Muscle of leg (tissue), 16 donors: ENCODE results near the gene ADCY3. TPM values are rescaled to one million over a fixed set of nuclear protein-coding genes. Genes with fewer than 3 reads are reported as not detected.

Experiments
- DNase-seq: peaks from one replicate; pipeline ENCODE4 v3.0.0; 2013
- H3K27ac ChIP-seq: one replicate; pipeline ENCODE4 v1.5.1; 2013; ENCODE audit warnings: mild to moderate bottlenecking, low read length, control low read depth
- H3K27me3 ChIP-seq: one replicate; pipeline ENCODE4 v1.6.1; 2013; ENCODE audit warnings: low read length; ENCODE audit not compliant: control insufficient read depth, insufficient read depth
- H3K36me3 ChIP-seq: one replicate; pipeline ENCODE4 v1.6.1; 2013; ENCODE audit warnings: low read length; ENCODE audit not compliant: control insufficient read depth, insufficient read depth
- H3K4me1 ChIP-seq: one replicate; pipeline ENCODE4 v1.6.1; 2013; ENCODE audit warnings: low read length; ENCODE audit not compliant: control insufficient read depth, insufficient read depth
- H3K4me3 ChIP-seq: one replicate; pipeline ENCODE4 v1.5.1; 2013; ENCODE audit warnings: low read length, control low read depth
- H3K9me3 ChIP-seq: replicated peaks from 2 replicates; pipeline ENCODE4 v1.6.1; 2013; ENCODE audit warnings: low read depth, low read length; ENCODE audit not compliant: control insufficient read depth
- WGBS: methylation state at CpG from one replicate; pipeline ENCODE4 v1.1.5; 2013; ENCODE audit warnings: missing lambda C conversion rate; ENCODE audit not compliant: insufficient coverage; 5-methylcytosine and 5-hydroxymethylcytosine counted together
- long read RNA-seq, 11 donors: transcript quantifications; one replicate each; lab custom pipeline, GENCODE V29; 2026
- polyA plus RNA-seq, 8 donors: library from polyadenylated mRNA; unstranded; fragments of 120-200 nt; gene quantifications; one replicate each; pipeline versions ENCODE4 v1.2.1 to v1.2.3, GENCODE V29; 2013; ENCODE audit warnings: inconsistent platforms in 1 of 8, low replicate concordance in 1 of 8; ENCODE audit not compliant: insufficient read length in 8 of 8, insufficient read depth in 1 of 8
- total RNA-seq: library from RNA; stranded (reverse); fragments of 120-200 nt; gene quantifications from one replicate; pipeline ENCODE4 v1.2.4, GENCODE V29; 2013

Gene ADCY3
- total RNA-seq: 19.7 TPM
- 10 to 100 TPM; 20.4 to 37.7 (median 30.0) TPM for polyA plus RNA-seq
- long read RNA-seq, donor 1: 0 reads
- long read RNA-seq, donor 2: 0 reads
- long read RNA-seq, donor 3, full-length matches to known transcripts: 1 of 1 reads
- long read RNA-seq, donor 3, partial matches to known transcripts: 0 of 1 reads
- long read RNA-seq, donor 3, other reads (novel, unspliced or antisense): 0 of 1 reads
- long read RNA-seq, donor 4, full-length matches to known transcripts: 1 of 1 reads
- long read RNA-seq, donor 4, partial matches to known transcripts: 0 of 1 reads
- long read RNA-seq, donor 4, other reads (novel, unspliced or antisense): 0 of 1 reads
- long read RNA-seq, donor 5: 0 reads
- long read RNA-seq, donor 6: 0 reads
- long read RNA-seq, donor 7, full-length matches to known transcripts: 2 of 2 reads
- long read RNA-seq, donor 7, partial matches to known transcripts: 0 of 2 reads
- long read RNA-seq, donor 7, other reads (novel, unspliced or antisense): 0 of 2 reads
- long read RNA-seq, donor 8: 0 reads
- long read RNA-seq, donor 9: 0 reads
- long read RNA-seq, donor 10, full-length matches to known transcripts: 1 of 31 reads
- long read RNA-seq, donor 10, partial matches to known transcripts: 30 of 31 reads
- long read RNA-seq, donor 10, other reads (novel, unspliced or antisense): 0 of 31 reads
- long read RNA-seq, donor 11, full-length matches to known transcripts: 1 of 1 reads
- long read RNA-seq, donor 11, partial matches to known transcripts: 0 of 1 reads
- long read RNA-seq, donor 11, other reads (novel, unspliced or antisense): 0 of 1 reads

GRCh38 chr2:24920098-24920808, at the start of gene ADCY3:
Gene ADCY3 (minus strand): TSS chr2:24920237. CDS start chr2:24918987, 1,250 bp downstream.
- H3K27ac ChIP-seq: peak within 1 kb of the TSS; percentile 4
- H3K4me1 ChIP-seq: peaks cover 28% of the 10 kb centered on the region
- peaks cover 4% of the 10 kb centered on the region for H3K27me3 ChIP-seq
- H3K36me3 ChIP-seq: peaks cover 9% of the 10 kb centered on the region
- WGBS: under 1% methylated on average over 87 of the region's 103 CpGs
- peak within 1 kb of the TSS; percentile 45 for H3K4me3 ChIP-seq
- H3K9me3 ChIP-seq: no peaks in the 10 kb centered on the region
- peak; percentile 75 for DNase-seq

- Histone ChIP-seq H3K4me3 (no peak overlapping the region), H3K27me3 (no peaks in the 10 kb centered on the region), H3K36me3 (peaks cover 14% of the 10 kb centered on the region), H3K27ac (no peak overlapping the region), H3K9me3 (no peaks in the 10 kb centered on the region), H3K4me1 (peaks cover 6% of the 10 kb centered on the region)
- no peak for DNase-seq
- no CpG with 5 or more reads among the region's 1 CpG for WGBS
Measured at GRCh38 chr2:24969784-24970183, 49.7 kb upstream of the ADCY3 start.

- no peaks in the 10 kb centered on the region for H3K9me3 ChIP-seq
- H3K27ac ChIP-seq: no peak overlapping the region
- DNase-seq: no peak
- no peaks in the 10 kb centered on the region for H3K4me1 ChIP-seq
- no peaks in the 10 kb centered on the region for H3K27me3 ChIP-seq
- WGBS: no CpG with 5 or more reads among the region's 1 CpG
- H3K36me3 ChIP-seq: peaks cover 48% of the 10 kb centered on the region
- no peak overlapping the region for H3K4me3 ChIP-seq
Measured at GRCh38 chr2:24961903-24962302, 41.9 kb upstream of the ADCY3 start.

GRCh38 chr2:24959761-24960160, 39.7 kb upstream of the ADCY3 start:
- H3K36me3 ChIP-seq: peaks cover 48% of the 10 kb centered on the region

GRCh38 chr2:24958411-24958935, 38.4 kb upstream of the ADCY3 start:
- no peaks in the 10 kb centered on the region for H3K4me1 ChIP-seq
- no CpG with 5 or more reads among the region's 3 CpGs for WGBS
- H3K9me3 ChIP-seq: peaks cover 12% of the 10 kb centered on the region
- H3K4me3 ChIP-seq: no peak overlapping the region
- H3K27ac ChIP-seq: no peak overlapping the region
- no peaks in the 10 kb centered on the region for H3K27me3 ChIP-seq
- H3K36me3 ChIP-seq: peaks cover 55% of the 10 kb centered on the region
- DNase-seq: no peak

More at GRCh38 chr2:24959761-24960160, 39.7 kb upstream of the ADCY3 start:
- Histone ChIP-seq H3K9me3 (peaks cover 12% of the 10 kb centered on the region), H3K4me3 (no peak overlapping the region), H3K4me1 (no peaks in the 10 kb centered on the region), H3K27me3 (no peaks in the 10 kb centered on the region), H3K27ac (no peak overlapping the region)
- no peak for DNase-seq

GRCh38 chr2:24957976-24958375, 37.9 kb upstream of the ADCY3 start:
- H3K4me3 ChIP-seq: no peak overlapping the region
- H3K27me3 ChIP-seq: no peaks in the 10 kb centered on the region
- no peak overlapping the region for H3K27ac ChIP-seq
- peaks cover 12% of the 10 kb centered on the region for H3K9me3 ChIP-seq
- peaks cover 54% of the 10 kb centered on the region for H3K36me3 ChIP-seq
- WGBS: no CpG with 5 or more reads among the region's 2 CpGs
- DNase-seq: no peak
- no peaks in the 10 kb centered on the region for H3K4me1 ChIP-seq

GRCh38 chr2:24957221-24957620, 37.2 kb upstream of the ADCY3 start:
- H3K4me1 ChIP-seq: no peaks in the 10 kb centered on the region
- H3K27ac ChIP-seq: no peak overlapping the region
- H3K36me3 ChIP-seq: peaks cover 54% of the 10 kb centered on the region
- no peak overlapping the region for H3K4me3 ChIP-seq
- no CpG with 5 or more reads among the region's 1 CpG for WGBS
- H3K9me3 ChIP-seq: peaks cover 12% of the 10 kb centered on the region
- no peaks in the 10 kb centered on the region for H3K27me3 ChIP-seq
- no peak for DNase-seq

- peaks cover 12% of the 10 kb centered on the region for H3K9me3 ChIP-seq
- no peaks in the 10 kb centered on the region for H3K4me1 ChIP-seq
- H3K27ac ChIP-seq: no peak overlapping the region
- H3K36me3 ChIP-seq: peaks cover 58% of the 10 kb centered on the region
- no peak for DNase-seq
- no peak overlapping the region for H3K4me3 ChIP-seq
- no peaks in the 10 kb centered on the region for H3K27me3 ChIP-seq
Measured at GRCh38 chr2:24955921-24956320, 35.9 kb upstream of the ADCY3 start.

GRCh38 chr2:24955232-24955631, 35.2 kb upstream of the ADCY3 start:
- Histone ChIP-seq H3K27me3 (no peaks in the 10 kb centered on the region), H3K36me3 (peaks cover 58% of the 10 kb centered on the region), H3K27ac (no peak overlapping the region), H3K9me3 (peaks cover 12% of the 10 kb centered on the region), H3K4me3 (no peak overlapping the region), H3K4me1 (no peaks in the 10 kb centered on the region)
- no peak for DNase-seq

GRCh38 chr2:24950102-24950501, 30.1 kb upstream of the ADCY3 start:
- H3K4me1 ChIP-seq: no peaks in the 10 kb centered on the region
- no peak overlapping the region for H3K4me3 ChIP-seq
- H3K27me3 ChIP-seq: no peaks in the 10 kb centered on the region
- no peak for DNase-seq
- H3K36me3 ChIP-seq: peaks cover 52% of the 10 kb centered on the region
- H3K9me3 ChIP-seq: peaks cover 4% of the 10 kb centered on the region
- no CpG with 5 or more reads among the region's 7 CpGs for WGBS
- H3K27ac ChIP-seq: no peak overlapping the region
